NCI-H2196 treated with DMSO at 0.1 percent for 48 hours (cell line): ENCODE data around the gene ASB13.
"Not testable (repeated sequence)": the region's sequence is repeated elsewhere in the genome, so short reads cannot be mapped to it uniquely, and the experiment has no call there.

Experiments used
- DNase-seq: peaks from one replicate; lab custom pipeline; 2025; ENCODE audit not compliant: unreplicated experiment; lab: John Stamatoyannopoulos, UW

ASB13 gene

DNA sequence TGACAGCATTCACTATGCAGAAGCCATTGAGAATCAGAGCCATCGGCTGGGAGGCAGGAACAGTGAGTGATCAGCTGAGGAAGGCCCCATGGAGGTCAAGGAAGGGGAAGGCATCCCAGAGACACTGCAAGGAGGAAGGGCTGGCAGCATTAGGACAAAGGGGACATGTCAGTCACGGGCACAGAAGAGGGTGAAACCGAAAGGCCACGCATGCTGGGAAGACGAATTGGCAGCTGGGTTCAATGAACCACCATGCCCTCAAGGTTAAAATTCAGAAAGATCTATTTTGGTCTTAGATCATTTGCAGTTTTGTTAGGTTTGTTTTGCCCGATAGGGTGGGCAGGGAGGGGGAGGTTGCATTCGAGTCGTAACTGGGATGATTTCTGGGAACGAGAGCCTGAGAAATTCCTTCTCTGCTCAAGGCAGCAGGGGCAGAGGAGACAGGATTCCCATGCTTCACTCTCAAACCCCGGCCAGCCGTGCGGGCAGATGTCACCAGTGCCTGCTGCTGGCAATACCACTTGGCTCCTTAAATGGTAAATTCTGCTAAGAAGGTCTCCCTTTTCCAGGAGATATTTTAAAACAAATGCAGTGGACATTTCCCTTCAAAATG is 57.7 kb downstream of the ASB13 start:
- no peak for DNase-seq

DNA sequence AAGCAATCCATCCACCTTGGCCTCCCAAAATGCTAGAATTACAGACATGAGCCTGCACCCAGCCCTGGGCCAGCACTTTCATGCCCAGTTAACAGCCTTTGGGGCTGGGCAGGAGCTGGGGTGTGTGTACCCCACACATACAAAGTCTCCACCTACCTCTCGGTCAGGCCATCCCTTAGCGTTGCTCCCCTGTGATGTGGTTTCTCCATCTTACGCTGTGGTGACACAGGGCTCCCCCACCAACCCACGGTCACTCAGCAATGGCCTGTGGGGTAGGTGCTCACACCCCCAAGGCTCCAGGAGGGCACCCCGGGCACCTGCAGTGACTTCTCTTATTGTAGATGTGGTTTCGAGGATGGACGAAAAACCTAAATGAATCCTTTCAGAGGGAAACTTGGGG is 58.8 kb downstream of the ASB13 start:
- DNase-seq = no peak

DNA sequence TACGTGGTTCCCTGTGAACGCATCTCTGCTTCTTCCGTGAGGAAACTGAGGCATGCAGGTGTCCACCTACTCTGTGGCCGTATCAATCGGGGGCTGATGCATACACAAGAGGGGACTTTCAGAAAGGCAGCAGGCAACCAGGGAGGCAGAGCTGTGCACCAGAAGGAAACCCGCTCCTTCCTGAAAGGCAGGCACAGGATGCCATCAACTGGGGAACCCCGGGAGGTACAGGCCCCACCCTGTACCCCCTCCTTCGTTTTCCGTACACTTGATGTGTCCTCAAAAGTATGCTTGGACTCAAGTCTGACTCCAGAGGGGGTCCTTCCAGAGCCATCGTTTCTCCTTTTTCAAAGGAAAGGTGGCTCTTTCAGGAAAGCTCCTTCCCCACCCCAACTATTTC is 59.5 kb downstream of the ASB13 start:
- DNase-seq = no peak

DNA sequence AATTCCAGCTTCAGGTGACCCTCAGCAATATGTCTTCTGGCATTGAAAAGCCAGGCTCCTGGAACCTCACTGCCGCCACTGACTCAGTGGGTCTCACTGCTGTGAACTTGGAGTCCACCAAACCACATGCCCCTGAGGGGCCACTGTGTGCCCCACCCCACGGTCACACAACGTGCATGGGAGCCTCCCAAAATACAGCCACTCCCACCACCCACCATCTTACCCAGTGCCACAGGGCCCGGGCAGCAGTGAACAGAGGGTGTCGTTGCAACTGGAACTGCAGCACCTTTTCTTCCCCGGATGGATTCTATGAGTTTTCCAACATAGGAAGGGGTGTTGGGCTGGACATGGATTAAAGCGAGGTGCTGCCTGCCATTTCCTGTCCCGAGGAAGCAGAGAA is 60.1 kb downstream of the ASB13 start:
- DNase-seq = no peak

DNA sequence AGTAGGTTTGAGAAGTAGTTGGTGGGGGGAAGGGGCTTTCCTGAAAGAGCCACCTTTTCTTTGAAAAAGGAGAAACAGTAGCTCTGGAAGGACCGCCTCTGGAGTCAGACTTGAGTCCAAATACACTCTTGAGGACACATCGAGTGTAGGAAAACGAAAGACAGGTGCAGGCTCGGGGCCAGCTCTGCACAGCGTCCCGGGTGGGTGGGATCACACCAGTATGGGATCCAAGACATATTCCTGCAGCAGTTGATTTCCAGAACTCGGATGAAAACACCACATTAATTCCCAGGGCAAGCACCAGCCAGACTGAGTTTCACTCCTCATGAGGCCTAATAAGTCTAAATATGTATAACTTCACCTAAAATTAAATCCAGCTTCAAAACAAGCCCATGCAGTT is 61.4 kb downstream of the ASB13 start:
- no peak for DNase-seq

DNA sequence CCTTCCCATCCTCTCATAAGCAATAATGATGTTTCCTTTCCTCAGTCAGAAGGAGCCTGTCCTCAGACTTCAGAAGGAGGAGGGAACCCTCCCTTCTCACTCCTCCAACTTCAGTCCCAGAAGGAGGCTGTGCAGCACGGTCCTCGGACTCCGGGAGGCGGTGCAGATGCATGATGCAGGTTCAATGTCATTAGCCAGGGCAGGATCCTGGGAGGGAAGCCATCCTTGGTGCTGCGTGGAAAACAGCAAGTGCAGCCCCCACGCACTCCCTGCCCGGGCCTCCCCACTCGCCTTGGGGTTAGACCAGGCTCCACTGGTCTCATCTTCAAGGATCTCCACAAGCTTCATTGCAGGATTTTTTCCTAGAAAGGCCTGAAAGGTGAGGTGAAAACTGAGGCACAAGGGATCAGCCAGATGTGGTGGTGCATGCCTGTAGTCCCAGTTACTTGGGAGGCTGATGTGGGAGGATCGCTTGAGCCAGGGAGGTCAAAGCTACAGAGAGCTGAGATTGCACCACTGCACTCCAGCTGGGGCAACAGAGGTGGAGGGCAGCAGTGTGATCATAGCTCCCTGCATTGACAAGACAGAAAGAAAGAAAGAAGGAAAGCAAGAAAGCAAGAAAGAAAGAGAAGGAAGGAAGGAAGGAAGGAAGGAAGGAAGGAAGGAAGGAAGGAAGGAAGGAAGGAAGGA is 62.0 kb downstream of the ASB13 start:
- no peak for DNase-seq

DNA sequence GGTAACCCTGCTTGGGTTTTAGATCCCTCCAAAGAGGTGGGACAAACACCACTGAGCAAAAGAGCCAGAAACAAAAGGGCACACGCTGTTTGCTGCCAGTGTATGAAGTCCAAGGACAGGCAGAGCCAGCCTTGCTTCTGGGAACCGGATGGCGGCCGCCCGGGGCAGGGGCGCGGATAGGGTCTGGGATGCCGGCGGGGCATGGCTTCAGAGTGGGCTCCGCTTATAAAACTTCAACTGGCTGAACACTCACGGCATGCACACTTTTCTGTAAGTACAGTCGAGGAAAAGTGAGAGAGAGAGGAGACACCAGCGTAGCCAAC is 62.6 kb downstream of the ASB13 start:
- DNase-seq = no peak

DNA sequence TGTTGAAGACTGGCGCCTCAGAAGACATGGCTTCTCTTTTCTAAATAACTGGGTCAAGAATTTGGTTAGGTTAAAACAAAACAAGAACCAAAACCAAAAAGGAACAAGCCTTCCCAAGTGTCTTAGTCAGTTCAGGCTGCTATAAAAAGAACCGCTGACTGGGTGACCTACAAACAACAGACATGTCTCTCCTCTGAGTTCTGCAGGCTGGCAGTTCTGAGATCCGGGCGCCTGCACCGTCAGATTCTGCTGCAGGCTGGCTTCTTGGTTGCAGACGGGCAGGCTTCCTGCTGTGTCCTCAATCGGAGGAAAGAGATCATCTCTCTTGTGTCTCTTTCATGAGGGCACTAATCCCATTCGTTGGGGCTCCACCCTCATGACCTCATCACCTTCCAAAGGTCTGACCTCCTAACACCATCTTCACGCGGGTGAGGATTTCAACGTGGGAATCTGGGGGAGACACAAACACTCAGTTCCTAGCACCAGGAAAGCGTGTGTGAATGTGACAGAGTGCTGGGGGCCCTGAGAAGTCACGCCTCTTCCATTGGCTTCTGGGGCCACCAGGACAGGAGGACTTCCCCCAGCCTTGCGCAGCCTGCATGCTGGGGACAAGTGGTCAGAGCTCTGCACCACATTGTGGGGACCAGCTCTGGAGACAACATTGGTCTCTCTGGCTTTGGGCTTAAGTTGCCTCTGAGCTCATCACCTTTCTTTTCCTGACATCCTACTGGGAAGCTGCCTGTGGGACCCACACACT is 63.1 kb downstream of the ASB13 start:
- no peak for DNase-seq

DNA sequence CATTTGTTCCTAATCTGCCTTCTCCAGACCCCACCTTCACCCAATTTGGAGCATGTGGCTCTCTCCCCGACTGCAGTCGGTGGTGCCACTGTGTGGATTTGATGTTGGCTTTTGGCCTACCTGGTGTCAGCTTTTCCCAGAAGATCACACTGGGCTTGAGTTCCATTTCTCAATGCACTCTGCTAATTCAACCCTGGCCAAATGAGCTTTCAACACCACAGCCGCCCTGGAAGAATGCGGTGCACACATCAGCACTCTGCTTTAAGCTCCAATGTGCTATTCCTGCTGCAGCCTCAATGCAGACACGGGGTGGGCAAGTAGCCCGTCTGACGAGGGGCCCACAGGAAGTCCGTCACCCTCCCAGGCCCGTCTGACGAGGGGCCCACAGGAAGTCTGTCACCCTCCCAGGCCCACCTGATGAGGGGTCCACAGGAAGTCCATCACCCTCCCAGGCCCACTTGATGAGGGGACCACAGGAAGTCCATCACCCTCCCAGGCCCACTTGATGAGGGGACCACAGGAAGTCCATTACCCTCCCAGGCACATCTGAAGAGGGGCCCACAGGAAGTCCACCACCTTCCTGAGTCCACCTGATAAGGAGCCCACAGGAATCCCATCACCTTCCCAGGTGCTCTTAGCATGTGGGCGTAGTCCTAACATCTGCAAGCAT is 64.4 kb downstream of the ASB13 start:
- no peak for DNase-seq

DNA sequence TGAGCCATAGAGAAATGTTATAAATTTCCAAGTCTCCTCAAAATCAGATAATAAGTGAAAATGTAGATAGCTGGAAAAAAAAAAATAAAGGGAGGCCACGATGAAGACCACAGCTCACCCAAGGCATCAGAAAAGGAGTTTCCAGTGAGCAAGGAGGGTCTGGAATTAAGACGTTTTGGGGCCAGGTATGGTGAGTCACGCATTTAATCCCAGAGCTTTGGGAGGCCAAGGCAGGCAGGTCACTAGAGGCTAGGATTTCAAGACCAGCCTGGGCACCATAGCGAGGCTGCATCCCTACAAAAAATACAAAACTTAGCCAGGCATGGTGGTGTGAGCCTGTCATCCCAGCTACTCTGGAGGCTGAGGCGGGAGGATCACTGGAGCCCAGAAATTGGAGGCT is 65.5 kb downstream of the ASB13 start:
- DNase-seq = no peak

DNA sequence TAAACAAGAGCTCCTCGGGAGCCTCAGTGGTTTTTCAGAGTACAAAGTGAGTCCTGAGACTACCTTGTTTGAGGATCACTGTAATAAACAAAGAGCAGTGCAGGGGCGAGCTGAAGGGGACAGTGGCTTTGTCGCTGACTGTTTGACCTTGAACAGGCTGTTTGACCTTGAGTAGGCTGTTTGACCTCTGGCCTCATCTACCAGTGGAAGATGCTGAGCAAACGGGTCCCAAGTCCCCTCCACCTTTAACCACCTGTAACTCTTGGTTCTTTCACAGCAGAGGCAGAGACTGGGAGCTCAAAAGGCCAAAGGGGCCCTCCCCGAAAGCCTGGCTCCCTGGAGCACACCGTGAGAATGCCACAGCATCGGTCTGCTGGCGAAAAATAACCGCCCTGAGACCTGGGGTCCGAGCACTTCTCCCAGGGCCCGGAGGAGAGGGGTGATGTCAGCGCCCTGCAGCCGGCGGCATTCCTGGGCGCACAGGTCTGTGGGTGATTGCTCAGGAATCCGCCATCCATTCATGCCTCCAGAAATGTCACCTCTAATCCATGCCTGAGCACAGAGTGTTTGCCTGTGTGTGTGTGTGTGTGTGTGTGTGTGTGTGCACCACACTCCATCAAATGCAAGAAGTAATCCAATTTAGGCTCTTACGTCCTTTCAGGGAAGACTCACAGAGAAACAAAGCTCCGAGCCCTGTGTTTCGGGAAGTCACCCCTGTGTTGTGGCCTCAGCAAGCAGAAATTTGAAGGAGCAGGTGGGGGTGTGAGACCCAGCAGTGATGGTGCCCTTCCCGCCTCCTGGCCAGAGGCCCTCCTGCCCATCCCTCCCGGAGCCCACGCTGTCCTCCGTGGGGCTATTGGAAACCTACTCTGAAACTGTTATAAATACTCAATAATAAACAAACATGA is 66.5 kb downstream of the ASB13 start:
- DNase-seq = no peak

DNA sequence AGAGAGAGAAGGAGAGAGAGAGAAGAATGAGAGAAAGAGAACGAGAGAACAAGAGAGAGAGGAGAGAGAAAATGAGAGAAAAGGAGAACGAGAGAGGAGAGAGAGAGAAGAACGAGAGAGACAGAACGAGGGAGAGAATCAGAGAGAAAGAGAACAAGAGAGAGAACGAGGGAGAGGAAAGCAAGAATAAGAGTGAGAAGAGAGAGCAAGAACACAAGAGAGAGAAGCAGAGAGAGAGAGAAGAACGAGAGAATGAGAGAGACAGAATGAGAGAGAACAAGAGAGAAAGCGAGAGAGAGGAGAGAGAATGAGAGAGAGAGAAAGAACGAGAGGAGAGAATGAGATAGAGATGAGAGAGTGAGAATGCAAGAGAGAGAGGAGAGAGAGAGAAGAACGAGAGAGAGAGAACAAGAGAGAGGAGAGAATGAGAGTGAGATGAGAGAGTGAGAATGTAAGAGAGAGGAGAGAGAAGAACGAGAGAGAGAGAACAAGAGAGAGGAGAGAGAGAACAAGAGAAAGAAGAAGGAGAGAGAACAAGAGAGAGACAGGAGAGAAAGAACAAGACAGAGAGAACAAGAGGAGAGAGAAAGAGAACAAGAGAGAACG is 68.2 kb downstream of the ASB13 start:
- DNase-seq = no peak

DNA sequence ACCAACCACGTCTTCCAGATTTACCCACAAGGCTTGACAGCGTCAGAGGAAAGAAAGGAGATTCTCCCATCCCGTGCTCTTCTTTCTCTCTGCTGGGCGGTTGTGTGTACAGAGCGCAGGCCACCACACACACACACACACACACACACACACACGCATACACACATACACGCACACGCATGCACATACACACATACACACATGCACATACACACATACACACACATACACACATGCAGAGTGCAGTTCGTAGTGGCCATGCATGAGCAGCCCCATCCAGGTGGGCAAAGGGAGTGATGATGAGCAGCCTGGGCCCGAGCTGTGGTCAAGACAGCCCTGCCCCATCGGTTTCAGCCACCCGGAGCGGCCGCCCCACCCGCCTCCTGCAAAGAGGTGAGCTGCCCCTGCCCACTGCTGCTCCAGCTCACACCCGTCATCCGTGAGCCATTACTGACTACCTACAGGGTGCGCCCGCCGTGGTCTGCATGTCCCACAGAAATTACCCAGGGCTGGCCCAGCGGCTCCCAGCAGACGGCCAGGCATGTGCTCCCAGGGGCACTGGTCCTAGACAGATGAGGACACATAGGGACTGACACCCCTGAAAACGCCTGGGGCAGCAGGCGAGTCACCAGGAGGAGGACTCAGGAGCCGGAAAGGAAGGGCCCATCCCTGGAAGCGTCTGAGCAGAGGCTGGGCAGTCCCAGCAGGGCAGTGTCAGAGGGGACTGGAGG is 69.6 kb downstream of the ASB13 start:
- no peak for DNase-seq

DNA sequence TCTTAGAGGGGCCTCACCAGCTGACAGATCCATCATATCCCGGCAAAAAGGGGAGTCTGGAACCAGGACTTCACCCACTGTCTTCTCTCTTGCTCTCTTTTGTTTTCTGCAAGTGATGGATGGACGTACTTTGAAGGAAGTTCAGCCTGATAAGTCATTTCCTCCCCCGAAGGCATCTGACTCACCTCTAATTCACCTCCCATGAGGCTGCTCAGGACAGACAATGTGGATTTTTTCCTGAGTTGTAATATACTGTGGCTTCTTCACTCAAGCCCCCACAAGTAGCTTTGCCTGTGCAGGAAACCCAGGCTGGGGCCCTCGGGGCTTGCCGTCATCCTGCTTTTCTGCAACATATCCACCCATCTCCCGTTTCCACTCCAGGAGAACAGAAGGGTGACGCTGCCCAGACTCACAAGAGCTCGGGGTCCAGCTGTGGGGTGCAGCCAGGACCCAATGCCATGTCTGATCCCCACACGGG is 70.4 kb downstream of the ASB13 start:
- DNase-seq = no peak

DNA sequence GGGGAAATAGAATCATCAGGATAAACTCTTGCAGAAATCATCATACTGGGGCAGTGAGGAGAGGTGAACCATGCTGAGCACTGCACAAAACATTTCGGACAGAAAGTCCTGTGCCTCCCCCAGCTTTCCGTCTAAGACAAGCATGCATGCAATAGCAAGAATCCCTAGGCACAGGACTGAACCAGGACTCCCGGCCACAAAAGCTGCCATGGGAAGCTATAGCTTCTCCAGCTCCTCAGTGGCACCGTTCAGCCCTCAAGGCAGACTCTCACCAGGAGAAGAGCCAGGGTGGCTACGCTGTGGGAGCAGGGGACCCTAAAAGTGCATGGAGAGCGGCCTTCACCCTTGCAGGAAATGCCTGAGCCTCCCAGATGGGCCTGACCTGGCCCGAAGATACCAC is 70.8 kb downstream of the ASB13 start:
- DNase-seq = no peak

DNA sequence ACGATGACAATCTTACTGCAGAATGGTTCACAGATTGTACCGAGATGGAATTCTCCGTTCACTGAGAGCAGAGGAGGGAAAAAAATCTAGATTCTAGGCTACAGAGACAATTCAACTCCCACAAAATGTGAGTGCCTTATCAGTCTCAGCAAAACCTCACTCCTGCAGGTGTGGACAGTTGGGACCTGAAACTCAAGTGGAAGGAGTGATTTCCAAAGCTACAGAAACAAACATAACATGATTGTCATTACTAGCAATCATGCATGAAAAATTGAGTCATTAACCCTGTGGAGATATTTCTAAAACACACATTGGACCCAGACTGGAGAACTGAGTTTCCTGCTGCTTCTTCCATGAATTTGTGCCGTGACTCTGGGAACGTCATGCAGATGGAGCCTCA is 71.3 kb downstream of the ASB13 start:
- no peak for DNase-seq

DNA sequence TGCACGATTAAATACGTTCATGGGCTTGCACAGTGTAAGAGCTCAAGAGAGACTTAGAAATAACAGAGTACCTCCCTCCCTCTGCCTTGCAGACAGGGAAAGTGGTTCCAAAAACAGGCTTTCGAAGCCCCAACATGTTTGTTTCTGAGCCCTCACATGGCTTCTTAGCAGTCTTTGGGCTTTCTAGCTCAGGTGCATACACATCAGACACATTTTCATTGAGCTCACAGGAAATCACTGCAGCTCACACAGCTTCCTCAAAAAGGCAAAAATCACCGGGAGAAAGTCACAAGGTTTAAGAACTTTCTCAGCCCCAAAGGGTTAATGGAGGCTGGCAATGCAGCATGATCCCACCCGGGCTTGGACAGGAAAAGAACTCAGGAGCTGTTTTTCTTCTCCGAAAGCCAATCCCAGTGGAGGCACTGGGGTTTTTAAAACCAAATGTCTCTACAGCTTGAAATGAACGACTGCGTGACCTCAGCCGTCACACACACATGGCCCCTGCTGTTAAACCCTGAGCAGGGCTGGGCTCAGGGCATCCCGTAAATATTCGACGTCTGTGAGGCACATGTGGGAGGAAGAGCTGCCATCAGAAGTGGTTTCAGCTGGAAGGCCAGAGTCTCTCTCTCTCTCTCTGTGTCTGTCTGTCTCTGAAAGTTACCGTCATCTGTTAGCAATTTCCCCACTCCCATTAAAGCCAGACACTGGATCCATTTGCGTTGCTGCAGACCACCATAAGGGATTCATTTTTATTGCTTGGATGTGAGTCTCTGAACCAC is 71.9 kb downstream of the ASB13 start:
- DNase-seq = no peak

DNA sequence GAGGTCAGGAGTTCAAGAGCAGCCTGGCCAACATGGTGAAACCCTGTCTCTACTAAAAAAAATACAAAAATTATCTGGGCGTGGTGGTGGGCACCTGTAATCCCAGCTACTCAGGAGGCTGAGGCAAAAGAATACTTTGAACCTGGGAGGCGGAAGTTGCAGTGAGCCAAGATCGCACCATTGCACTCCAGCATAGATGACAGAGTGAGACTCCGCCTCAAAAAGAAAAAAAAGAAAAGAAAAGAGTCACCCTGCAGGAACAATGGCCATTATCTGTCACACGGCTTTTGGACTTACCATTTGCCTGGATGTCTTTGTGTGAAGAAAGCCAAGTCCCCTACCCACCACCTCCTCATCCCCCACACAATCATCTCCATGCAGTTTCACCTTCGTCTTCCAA is 73.0 kb downstream of the ASB13 start:
- not testable (repeated sequence) for DNase-seq

DNA sequence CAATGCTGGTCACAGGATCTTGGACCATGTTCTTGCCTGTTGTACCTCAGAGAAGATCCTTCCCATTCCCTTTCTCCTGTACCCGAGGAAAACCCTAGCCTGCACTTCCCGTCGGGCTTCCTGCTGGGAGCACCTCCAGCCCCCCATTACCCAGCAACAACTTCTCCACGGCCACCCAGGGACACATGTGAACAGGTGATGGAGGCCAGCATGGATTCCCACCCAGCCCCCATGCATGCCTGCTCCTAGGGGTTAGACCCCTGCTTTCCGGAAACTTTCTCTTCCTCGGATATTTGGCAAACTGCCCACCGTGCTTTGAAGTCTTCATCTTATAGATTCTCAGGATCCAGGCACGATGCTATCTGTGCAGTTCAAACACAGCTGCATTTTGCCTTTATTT is 74.3 kb downstream of the ASB13 start:
- no peak for DNase-seq
